Adrenal gland (tissue), 9 donors: ENCODE measurements around the gene LOC101059915.
A peak's percentile ranks its signal among the peaks of the same experiment; 100 is the strongest.
"Not testable (repeated sequence)": the region's sequence is repeated elsewhere in the genome, so short reads cannot be mapped to it uniquely, and the experiment has no call there.

Experiments used
- DNase-seq, 7 donors: peaks; one replicate each; pipeline ENCODE4 v3.0.0-alpha.2; 2019 to 2020
- H3K27ac ChIP-seq, 5 donors: fragments of 200-600 bp; sonication (generic) in 4 of 5; 1 replicate in 3 of 5; 2 replicates in 2 of 5; pipeline versions ENCODE4 v1.5.1 to v1.8.0; 2016 to 2020; ENCODE audit warnings: mild to moderate bottlenecking in 1 of 5
- H3K27me3 ChIP-seq: fragments of 200-600 bp; 2 replicates; pipeline ENCODE4 v1.8.0; 2021
- H3K36me3 ChIP-seq, 2 donors: fragments of 200-600 bp; replicated peaks in 1 of 2; 1 replicate in 1 of 2; 2 replicates in 1 of 2; pipeline versions ENCODE4 v1.5.1 to v1.8.0; 2018 to 2022
- H3K4me1 ChIP-seq, 2 donors: fragments of 200-600 bp; replicated peaks in 1 of 2; 1 replicate in 1 of 2; 2 replicates in 1 of 2; pipeline versions ENCODE4 v1.5.1 to v1.8.0; 2018 to 2021
- H3K4me3 ChIP-seq, 4 donors: fragments of 200-600 bp; sonication (generic) in 3 of 4; one replicate each; pipeline ENCODE4 v1.5.1; 2016 to 2018
- H3K9me3 ChIP-seq, 3 donors: fragments of 200-600 bp; sonication (generic) in 1 of 3; replicated peaks in 1 of 3; 1 replicate in 2 of 3; 2 replicates in 1 of 3; pipeline versions ENCODE4 v1.5.1 to v1.8.0; 2016 to 2021
- POLR2A ChIP-seq, 2 donors: fragments of 450-650 bp; IDR thresholded peaks; one replicate each; pipeline ENCODE4 v1.6.1; 2017; ENCODE audit warnings: antibody characterized with exemption in 2 of 2, mild to moderate bottlenecking in 2 of 2, moderate library complexity in 1 of 2
- WGBS, 4 donors: extraction: QIAGEN DNeasy Blood & Tissue Kit in 2 of 4; methylation state at CpG; one replicate each; pipeline versions ENCODE4 v1.1.5 to v1.1.7; 2013 to 2017; 5-methylcytosine and 5-hydroxymethylcytosine counted together
- intact Hi-C, 2 donors: fragments of 100-400 bp; cut with DNase I; formaldehyde crosslinking; loops; one replicate each; pipeline versions ENCODE4 v1.14.1 to v1.15.0; 2022 to 2023
- TF ChIP-seq, protein P1 (sequence below), 6 experiments: fragments of 450-650 bp in 4 of 6; fragments of 200-600 bp in 2 of 6; sonication (generic) in 1 of 6; IDR thresholded peaks; 1 replicate in 5 of 6; 2 replicates in 1 of 6; pipeline versions ENCODE4 v1.5.1 to v1.8.0; 2016 to 2021; ENCODE audit warnings: antibody characterized with exemption in 6 of 6, mild to moderate bottlenecking in 2 of 6, moderate library complexity in 1 of 6
- donor health status: healthy with polysubstance abuse.
- donor health status: Bipolar disorder and iron deficiency.
- donor health status: DM: yes; HTN: yes; CAD: no.
- donor health status: DM: no; HTN: no; CAD: no.
- donor health status: DM: no; HTN: no; CAD: no.

The LOC101059915 gene

DNA sequence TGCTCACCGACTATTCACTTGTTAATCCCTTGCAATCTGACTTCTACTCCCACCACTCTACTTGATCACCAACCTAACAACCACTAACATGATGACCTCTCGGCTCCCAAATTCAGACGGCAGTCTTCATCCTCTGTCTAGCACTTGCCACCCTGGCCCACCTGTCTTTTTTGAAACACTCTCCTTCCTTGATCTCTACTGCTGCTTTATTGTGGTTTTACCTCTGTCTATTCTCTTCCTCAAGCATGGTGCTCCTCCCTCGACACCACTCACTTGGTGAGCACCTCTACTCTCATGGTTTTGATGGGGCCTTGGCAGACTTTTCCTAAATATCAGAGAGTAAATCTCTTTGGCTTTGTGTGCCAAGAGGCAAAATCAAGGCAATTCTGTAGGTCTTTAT, 27.3 kb upstream of the LOC101059915 start:
- Histone ChIP-seq H3K27ac (no peak overlapping the region), H3K36me3 (no peaks in the 10 kb centered on the region), H3K9me3 (no peaks in the 10 kb centered on the region), H3K4me3 (no peak overlapping the region), H3K4me1 (no peaks in the 10 kb centered on the region), H3K27me3 (no peaks in the 10 kb centered on the region)
- WGBS, 4 donors = 84 to 97% (median 90%) methylated on average over 4 of the region's 4 CpGs
- TF ChIP-seq POLR2A (IDR thresholded peaks at IDR 0.05) = no peak
- TF ChIP-seq, protein P1, sequence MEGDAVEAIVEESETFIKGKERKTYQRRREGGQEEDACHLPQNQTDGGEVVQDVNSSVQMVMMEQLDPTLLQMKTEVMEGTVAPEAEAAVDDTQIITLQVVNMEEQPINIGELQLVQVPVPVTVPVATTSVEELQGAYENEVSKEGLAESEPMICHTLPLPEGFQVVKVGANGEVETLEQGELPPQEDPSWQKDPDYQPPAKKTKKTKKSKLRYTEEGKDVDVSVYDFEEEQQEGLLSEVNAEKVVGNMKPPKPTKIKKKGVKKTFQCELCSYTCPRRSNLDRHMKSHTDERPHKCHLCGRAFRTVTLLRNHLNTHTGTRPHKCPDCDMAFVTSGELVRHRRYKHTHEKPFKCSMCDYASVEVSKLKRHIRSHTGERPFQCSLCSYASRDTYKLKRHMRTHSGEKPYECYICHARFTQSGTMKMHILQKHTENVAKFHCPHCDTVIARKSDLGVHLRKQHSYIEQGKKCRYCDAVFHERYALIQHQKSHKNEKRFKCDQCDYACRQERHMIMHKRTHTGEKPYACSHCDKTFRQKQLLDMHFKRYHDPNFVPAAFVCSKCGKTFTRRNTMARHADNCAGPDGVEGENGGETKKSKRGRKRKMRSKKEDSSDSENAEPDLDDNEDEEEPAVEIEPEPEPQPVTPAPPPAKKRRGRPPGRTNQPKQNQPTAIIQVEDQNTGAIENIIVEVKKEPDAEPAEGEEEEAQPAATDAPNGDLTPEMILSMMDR (IDR thresholded peaks at IDR 0.05) = no peak
- DNase-seq = no peak
- intact Hi-C loops = no loop called here

DNA sequence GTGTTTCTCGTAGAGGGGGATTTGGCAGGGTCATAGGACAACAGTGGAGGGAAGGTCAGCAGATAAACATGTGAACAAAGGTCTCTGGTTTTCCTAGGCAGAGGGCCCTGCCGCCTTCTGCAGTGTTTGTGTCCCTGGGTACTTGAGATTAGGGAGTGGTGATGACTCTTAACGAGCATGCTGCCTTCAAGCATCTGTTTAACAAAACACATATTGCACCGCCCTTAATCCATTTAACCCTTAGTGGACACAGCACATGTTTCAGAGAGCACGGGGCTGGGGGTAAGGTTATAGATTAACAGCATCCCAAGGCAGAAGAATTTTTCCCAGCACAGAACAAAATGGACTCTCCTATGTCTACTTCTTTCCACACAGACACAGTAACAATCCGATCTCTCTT, 22.9 kb upstream of the LOC101059915 start:
- H3K27me3 ChIP-seq, H3K27ac ChIP-seq, H3K9me3 ChIP-seq, H3K4me3 ChIP-seq, H3K36me3 ChIP-seq, DNase-seq, H3K4me1 ChIP-seq, intact Hi-C loops: not testable (repeated sequence)
- WGBS, 4 donors = 76 to 91% (median 87%) methylated on average over 4 to 6 of the region's 6 CpGs

DNA sequence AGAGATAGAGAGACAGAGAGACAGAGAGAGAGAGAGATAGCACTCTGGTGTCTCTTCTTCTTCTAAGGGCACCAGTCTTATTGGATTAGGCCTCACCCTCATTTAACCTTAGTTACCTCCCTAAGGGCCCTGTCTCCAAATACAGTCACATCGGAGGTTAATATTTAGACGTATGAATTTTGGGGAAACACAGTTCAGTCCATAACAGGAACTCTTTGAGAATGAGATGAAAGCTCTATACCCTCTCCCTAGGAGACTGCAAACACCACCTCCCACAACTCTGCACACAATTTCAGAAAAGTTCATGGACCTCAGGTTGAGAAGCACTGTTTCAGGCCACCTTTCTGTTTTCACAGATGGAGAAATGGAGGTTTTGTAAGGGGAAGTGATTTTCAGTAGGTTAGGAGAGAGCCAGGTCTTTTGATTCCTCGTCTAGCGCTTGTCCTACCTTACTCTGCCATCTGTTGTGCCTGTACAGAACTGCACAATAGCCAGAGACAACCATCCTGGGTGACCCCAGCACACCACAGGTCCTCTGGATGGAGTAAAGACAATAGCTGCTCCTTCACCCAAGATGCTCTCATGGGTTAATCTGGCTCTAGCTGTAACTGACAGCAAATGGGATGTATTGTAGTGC, 16.9 kb upstream of the LOC101059915 start:
- intact Hi-C loops = no loop called here
- WGBS, 4 donors = 53 to 66% (median 59%) methylated on average over 4 of the region's 4 CpGs; no CpG with 5 or more reads in 1 of the 4 donors
- Histone ChIP-seq H3K36me3 (no peaks in the 10 kb centered on the region), H3K4me3 (no peak overlapping the region), H3K4me1 (no peaks in the 10 kb centered on the region), H3K27ac (no peak overlapping the region), H3K9me3 (no peaks in the 10 kb centered on the region), H3K27me3 (peaks cover 4% of the 10 kb centered on the region)
- peak in 1 of 7 donors; percentile 24 for DNase-seq
- TF ChIP-seq POLR2A (IDR thresholded peaks at IDR 0.05) = no peak
- TF ChIP-seq, protein P1 (IDR thresholded peaks at IDR 0.05) = peak in 2 of 6 experiments; percentile 18 to 38

DNA sequence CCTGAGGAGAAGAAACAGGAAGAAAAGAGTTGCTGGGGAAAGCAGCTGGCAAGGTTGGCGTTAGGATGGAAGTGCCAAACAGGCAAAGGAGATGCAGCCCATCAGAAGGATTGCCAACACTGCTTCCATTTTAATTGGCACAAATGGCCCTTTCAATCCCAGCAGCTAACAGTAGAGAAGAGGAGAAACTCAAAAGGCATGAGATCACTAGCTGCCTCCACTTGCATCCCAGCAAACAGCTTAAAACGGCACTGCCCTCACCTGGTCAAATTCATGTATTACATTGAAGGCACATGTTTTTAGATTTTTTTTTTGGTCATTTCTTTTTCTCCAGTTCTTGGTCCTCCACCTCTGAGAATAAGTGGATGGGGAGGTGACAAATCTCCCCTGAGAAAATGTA, 14.9 kb upstream of the LOC101059915 start:
- 36 to 50% (median 41%) methylated on average over 2 of the region's 2 CpGs for WGBS, 4 donors
- no peaks in the 10 kb centered on the region for H3K9me3 ChIP-seq
- H3K4me1 ChIP-seq = no peaks in the 10 kb centered on the region
- intact Hi-C loops = no loop called here
- H3K27ac ChIP-seq = no peak overlapping the region
- peaks cover under 1% of the 10 kb centered on the region for H3K27me3 ChIP-seq
- H3K4me3 ChIP-seq = no peak overlapping the region
- no peak for TF ChIP-seq POLR2A (IDR thresholded peaks at IDR 0.05)
- TF ChIP-seq, protein P1 (IDR thresholded peaks at IDR 0.05) = peak; percentile 47 to 67 (median 56)
- DNase-seq = peak; percentile 36 to 69 (median 53)
- H3K36me3 ChIP-seq = no peaks in the 10 kb centered on the region

DNA sequence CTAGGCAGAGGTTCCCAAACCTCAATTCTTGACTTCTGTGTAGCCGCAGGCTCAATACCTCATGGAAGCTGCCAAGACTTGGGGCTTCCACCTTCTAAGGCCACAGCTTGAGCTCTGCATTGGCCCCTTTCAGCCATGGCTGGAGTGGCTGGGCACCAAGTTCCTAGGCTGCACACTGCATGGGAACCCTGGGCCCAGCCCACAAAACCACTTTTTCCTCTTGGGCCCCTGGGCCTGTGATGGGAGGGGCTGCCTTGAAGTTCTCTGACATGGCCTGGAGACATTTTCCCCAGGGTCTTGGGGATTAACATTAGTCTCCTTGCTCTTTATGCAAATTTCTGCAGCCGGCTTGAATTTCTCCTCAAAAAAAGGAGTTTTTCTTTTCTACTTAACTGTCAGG, 14.0 kb upstream of the LOC101059915 start:
- no peaks in the 10 kb centered on the region for H3K27me3 ChIP-seq
- no peak for DNase-seq
- no peaks in the 10 kb centered on the region for H3K36me3 ChIP-seq
- intact Hi-C loops = no loop called here
- WGBS, 4 donors = 73 to 89% (median 89%) methylated on average over 1 to 2 of the region's 2 CpGs
- no peaks in the 10 kb centered on the region for H3K4me1 ChIP-seq
- H3K27ac ChIP-seq = no peak overlapping the region
- H3K4me3 ChIP-seq = no peak overlapping the region
- no peak for TF ChIP-seq POLR2A (IDR thresholded peaks at IDR 0.05)
- TF ChIP-seq, protein P1 (IDR thresholded peaks at IDR 0.05) = no peak
- no peaks in the 10 kb centered on the region for H3K9me3 ChIP-seq
